HG03175 (cell line): ENCODE measurements around the gene WTIP.
"Not testable (repeated sequence)": the region's sequence is repeated elsewhere in the genome, so short reads cannot be mapped to it uniquely, and the experiment has no call there.

ENCODE experiments used
- ATAC-seq: cut with Tn5 transposase; IDR thresholded peaks from one replicate; pipeline ENCODE4 v1.9.1; 2021; ENCODE audit warnings: mild to moderate bottlenecking, moderate library complexity; ENCODE audit not compliant: unreplicated experiment

WTIP gene

GRCh38 chr19:34475975-34476594 is 5.5 kb upstream of the WTIP start:
- no peak for ATAC-seq

GRCh38 chr19:34478496-34478895 is 3.1 kb upstream of the WTIP start:
- ATAC-seq = not testable (repeated sequence)

- no peak for ATAC-seq
Measured at GRCh38 chr19:34479396-34479795, 2.2 kb upstream of the WTIP start.

GRCh38 chr19:34480491-34480890 is 1.1 kb upstream of the WTIP start:
- ATAC-seq = no peak

- ATAC-seq = no peak
Measured at GRCh38 chr19:34481861-34482379, 362 bp downstream of the WTIP start.

- ATAC-seq = no peak
Measured at GRCh38 chr19:34482380-34483250, 1.1 kb downstream of the WTIP start.

GRCh38 chr19:34484328-34484727 is 2.8 kb downstream of the WTIP start:
- no peak for ATAC-seq

- no peak for ATAC-seq
Measured at GRCh38 chr19:34485831-34486230, 4.3 kb downstream of the WTIP start.

GRCh38 chr19:34487651-34488051 is 6.1 kb downstream of the WTIP start:
- ATAC-seq = no peak

GRCh38 chr19:34489175-34489574 is 7.6 kb downstream of the WTIP start:
- no peak for ATAC-seq

GRCh38 chr19:34490141-34490766 is 8.7 kb downstream of the WTIP start:
- no peak for ATAC-seq

- ATAC-seq = no peak
Measured at GRCh38 chr19:34493038-34493648, 11.6 kb downstream of the WTIP start.

- no peak for ATAC-seq
Measured at GRCh38 chr19:34493649-34494044, 12.1 kb downstream of the WTIP start.

GRCh38 chr19:34494601-34495000 is 13.0 kb downstream of the WTIP start:
- no peak for ATAC-seq

- no peak for ATAC-seq
Measured at GRCh38 chr19:34495416-34495815, 13.9 kb downstream of the WTIP start.

GRCh38 chr19:34497112-34497805 is 15.7 kb downstream of the WTIP start:
- no peak for ATAC-seq

- no peak for ATAC-seq
Measured at GRCh38 chr19:34499155-34499834, 17.7 kb downstream of the WTIP start.

- ATAC-seq = no peak
Measured at GRCh38 chr19:34500656-34501120, 19.1 kb downstream of the WTIP start.

GRCh38 chr19:34501339-34502320 is 20.1 kb downstream of the WTIP start:
- ATAC-seq = peak; percentile 83
